GM12801 (cell line): ENCODE results near the gene ANKS1B.

Experiments used
- CTCF ChIP-seq: IDR thresholded peaks from one replicate; pipeline ENCODE4 v1.5.1; 2011; ENCODE audit warnings: control low read depth; ENCODE audit not compliant: insufficient read length; ENCODE audit errors: extremely low read depth

Gene ANKS1B

DNA sequence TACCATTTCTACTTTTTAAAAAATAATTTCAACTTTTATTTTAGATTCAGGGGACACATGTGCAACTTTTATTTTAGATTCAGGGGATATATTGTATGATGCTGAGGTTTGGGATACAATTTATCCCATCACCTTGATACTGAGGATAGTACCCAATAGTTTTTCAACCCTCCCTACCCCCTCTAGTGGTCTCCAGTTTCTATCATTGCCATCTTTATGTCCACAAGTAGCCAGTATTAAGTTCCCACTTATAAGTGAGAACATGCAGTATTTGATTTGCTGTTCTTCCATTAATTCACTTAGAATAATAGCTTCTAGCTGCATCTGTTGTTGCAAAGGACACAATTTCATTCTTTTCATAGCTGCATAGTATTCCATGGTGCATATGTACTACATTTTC lies 162.5 kb downstream of the ANKS1B start:
- TF ChIP-seq CTCF: no peak

GRCh38 chr12:99810718-99811593 lies 173.8 kb downstream of the ANKS1B start:
- no peak for TF ChIP-seq CTCF

DNA sequence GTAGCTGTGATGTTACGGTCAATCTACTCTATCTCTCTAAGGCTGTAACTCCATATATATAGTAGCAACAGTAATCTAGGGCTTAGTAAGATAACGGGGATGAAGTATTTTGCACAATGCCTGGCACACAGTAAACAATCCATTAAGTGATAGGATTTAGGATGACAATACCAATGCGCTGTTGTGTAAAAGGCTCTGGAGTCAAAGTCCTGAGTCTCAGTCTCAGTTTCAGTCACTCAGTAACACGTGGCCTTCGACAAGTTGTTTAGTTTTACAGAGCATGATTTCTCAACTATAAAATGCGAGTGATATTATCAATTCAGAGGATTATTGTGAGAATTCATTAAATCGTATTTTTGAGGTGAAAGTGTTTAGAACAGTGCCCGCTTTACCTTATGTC lies 174.8 kb downstream of the ANKS1B start:
- TF ChIP-seq CTCF: no peak

- no peak for TF ChIP-seq CTCF
Observed at GRCh38 chr12:99806304-99806703, 178.4 kb downstream of the ANKS1B start.

GRCh38 chr12:99804715-99805114 lies 180.0 kb downstream of the ANKS1B start:
- no peak for TF ChIP-seq CTCF

DNA sequence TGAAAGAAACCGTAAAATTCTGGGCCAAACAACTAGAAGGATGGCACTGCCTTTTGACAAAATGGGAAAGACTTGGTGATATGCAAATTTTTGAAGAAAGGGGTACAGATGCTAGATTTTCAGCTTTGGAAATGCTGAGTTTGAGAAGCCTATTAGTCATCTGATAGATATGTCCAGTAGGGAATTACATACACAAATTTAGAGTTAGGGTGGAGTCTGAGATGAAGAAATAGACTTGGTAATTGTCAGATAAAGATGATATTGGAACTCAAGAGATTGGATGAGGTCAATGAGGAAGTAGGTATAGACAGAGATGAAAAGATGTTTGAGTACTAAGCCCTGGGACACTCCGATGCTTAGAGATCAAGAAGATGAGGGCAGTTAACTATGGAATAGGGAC lies 184.1 kb downstream of the ANKS1B start:
- no peak for TF ChIP-seq CTCF

DNA sequence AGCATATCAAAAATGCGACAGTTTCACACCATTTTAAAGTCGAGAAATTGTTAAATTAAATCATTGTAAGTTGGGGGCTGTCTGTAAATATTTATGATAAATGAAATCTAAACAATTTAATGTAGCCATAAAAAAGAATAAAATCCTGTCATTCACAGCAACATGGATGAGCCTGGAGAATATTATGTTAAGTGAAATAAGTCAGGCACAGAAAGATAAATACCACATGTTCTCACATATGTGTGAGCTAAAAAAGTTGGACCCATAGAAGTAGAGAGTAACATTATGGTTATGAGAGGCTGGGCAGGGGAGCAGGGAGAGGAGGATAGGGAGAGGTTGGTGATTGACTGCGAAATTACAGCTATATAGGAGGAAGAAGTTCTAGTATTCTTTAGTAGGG lies 201.3 kb downstream of the ANKS1B start:
- TF ChIP-seq CTCF: no peak
